OCI-LY7 (cell line): Measurements from ENCODE around the gene GJB4. TPM values are rescaled to one million over a fixed set of nuclear protein-coding genes. Genes with fewer than 3 reads are reported as not detected.

Experiments
- BruUV-seq: library from RNA; stranded (reverse); fragments of 400-500 nt; replicated peaks from 2 replicates; lab custom pipeline; 2021; lab: Mats Ljungman, UMichigan
- CTCF ChIA-PET: fragments of 300-600 bp; sonication (Branson Sonifier 250); formaldehyde crosslinking; loops from one replicate; lab custom pipeline; 2022; ENCODE audit warnings: antibody characterized with exemption; ENCODE audit not compliant: unreplicated experiment; lab: Charles Lee
- POLR2A ChIA-PET: fragments of 300-600 bp; sonication (Branson Sonifier 250); formaldehyde crosslinking; loops from one replicate; lab custom pipeline; 2022; ENCODE audit warnings: antibody characterized with exemption; lab: Charles Lee
- DNase-seq: peaks from one replicate; pipeline ENCODE4 v3.0.0-alpha.2; 2015; ENCODE audit warnings: low spot score
- H2AFZ ChIP-seq: fragments of 200-600 bp; sonication (generic), shearing (Covaris generic); 2 replicates; pipeline ENCODE4 v1.6.1; 2014; ENCODE audit warnings: mild to moderate bottlenecking, antibody characterized with exemption, low read length, moderate library complexity
- H3K27ac ChIP-seq: fragments of 200-600 bp; sonication (generic); 2 replicates; pipeline ENCODE4 v1.5.1; 2014; ENCODE audit warnings: mixed run types, low read depth, mild to moderate bottlenecking, moderate library complexity, low read length, inconsistent platforms; ENCODE audit not compliant: poor library complexity, severe bottlenecking
- H3K36me3 ChIP-seq: fragments of 200-600 bp; sonication (generic); 2 replicates; pipeline ENCODE4 v1.6.1; 2014; ENCODE audit warnings: mild to moderate bottlenecking, antibody characterized with exemption, low read length, moderate library complexity, mixed read lengths; ENCODE audit not compliant: insufficient read depth
- H3K4me1 ChIP-seq: fragments of 200-600 bp; sonication (generic); 2 replicates; pipeline ENCODE4 v1.5.1; 2014; ENCODE audit warnings: mild to moderate bottlenecking, low read length; ENCODE audit not compliant: insufficient read depth, poor library complexity, severe bottlenecking
- H3K4me2 ChIP-seq: fragments of 200-600 bp; sonication (generic); 2 replicates; pipeline ENCODE4 v1.6.1; 2014; ENCODE audit warnings: mild to moderate bottlenecking, low read length
- H3K4me3 ChIP-seq: fragments of 200-600 bp; sonication (generic); 2 replicates; pipeline ENCODE4 v1.5.1; 2014; ENCODE audit warnings: mild to moderate bottlenecking, low read depth, low read length; ENCODE audit not compliant: poor library complexity, severe bottlenecking
- H3K79me2 ChIP-seq: fragments of 200-600 bp; sonication (generic); 2 replicates; pipeline ENCODE4 v1.6.1; 2016; ENCODE audit warnings: low read depth, mild to moderate bottlenecking, low read length, moderate library complexity, mixed read lengths; ENCODE audit not compliant: insufficient read depth
- H3K9me2 ChIP-seq: fragments of 200-600 bp; sonication (generic); 2 replicates; pipeline ENCODE4 v1.6.1; 2016; ENCODE audit warnings: mild to moderate bottlenecking, low read length, mixed read lengths; ENCODE audit not compliant: insufficient read depth
- H3K9me3 ChIP-seq: fragments of 200-600 bp; sonication (generic); 2 replicates; pipeline ENCODE4 v1.6.1; 2014; ENCODE audit warnings: mild to moderate bottlenecking, mixed run types, low read length, mixed read lengths
- H4K20me1 ChIP-seq: fragments of 200-600 bp; sonication (generic); 2 replicates; pipeline ENCODE4 v1.6.1; 2014; ENCODE audit warnings: mild to moderate bottlenecking, antibody characterized with exemption, low read length, moderate library complexity, mixed read lengths; ENCODE audit not compliant: insufficient read depth
- CTCF ChIP-seq: fragments of 200-600 bp; sonication (generic); conservative IDR thresholded peaks from 2 replicates; pipeline ENCODE4 v1.5.1; 2014; ENCODE audit warnings: mild to moderate bottlenecking, antibody characterized with exemption, low read length, moderate library complexity, mixed read lengths
- EZH2phosphoT487 ChIP-seq: fragments of 200-600 bp; sonication (generic); IDR thresholded peaks from 2 replicates; pipeline ENCODE4 v1.6.1; 2018; ENCODE audit warnings: low read depth, borderline replicate concordance, mild to moderate bottlenecking, mixed run types, antibody characterized with exemption, low read length, moderate library complexity, mixed read lengths
- intact Hi-C: fragments of 100-400 bp; cut with micrococcal nuclease; formaldehyde crosslinking; loops from one replicate; pipeline ENCODE4 v1.10.0; 2022; ENCODE audit not compliant: unreplicated experiment
- total RNA-seq, 2 experiments: library from RNA; depleted of rRNA in 1 of 2; stranded (reverse); fragments of >200 nt in 1 of 2; shearing (Covaris generic) in 1 of 2; gene quantifications; 2 replicates each; pipeline ENCODE4 v1.2.3, GENCODE V29; 2014 to 2022

The GJB4 gene
- total RNA-seq, 2 experiments from 2014 or later, result not detected

- no peak overlapping the region for H3K4me2 ChIP-seq
- TF ChIP-seq EZH2phosphoT487 (no peak), CTCF (no peak)
- no peaks in the 10 kb centered on the region for H4K20me1 ChIP-seq
- no peaks in the 10 kb centered on the region for H3K4me1 ChIP-seq
- CTCF ChIA-PET, result no interaction called here
- no peak overlapping the region for H3K4me3 ChIP-seq
- H3K9me3 ChIP-seq, result no peaks in the 10 kb centered on the region
- no peaks in the 10 kb centered on the region for H3K79me2 ChIP-seq
- POLR2A ChIA-PET, result no interaction called here
- H3K36me3 ChIP-seq, result no peaks in the 10 kb centered on the region
- DNase-seq, result no peak
- intact Hi-C loops, result loop anchor here (10.0 kb wide), 1 partner anchor 635 kb away; no protein-coding TSS in a partner anchor
- no peaks in the 10 kb centered on the region for H3K9me2 ChIP-seq
- no peak overlapping the region for H2AFZ ChIP-seq
- no TSS peak for BruUV-seq
- no peak overlapping the region for H3K27ac ChIP-seq
These were observed 9.5 kb upstream of the GJB4 start for GRCh38 chr1:34749992-34750391.

- H3K4me1 ChIP-seq, result no peaks in the 10 kb centered on the region
- ChIA-PET CTCF (no interaction called here), POLR2A (no interaction called here)
- H3K27ac ChIP-seq, result no peak overlapping the region
- no peak overlapping the region for H2AFZ ChIP-seq
- no peaks in the 10 kb centered on the region for H3K9me3 ChIP-seq
- TF ChIP-seq EZH2phosphoT487, result no peak
- TF ChIP-seq CTCF, result no peak
- H3K4me3 ChIP-seq, result no peak overlapping the region
- H3K9me2 ChIP-seq, result no peaks in the 10 kb centered on the region
- H3K36me3 ChIP-seq, result no peaks in the 10 kb centered on the region
- no TSS peak for BruUV-seq
- DNase-seq, result no peak
- H3K79me2 ChIP-seq, result no peaks in the 10 kb centered on the region
- intact Hi-C loops, result no loop called here
- no peaks in the 10 kb centered on the region for H4K20me1 ChIP-seq
- no peak overlapping the region for H3K4me2 ChIP-seq
These were observed 8.9 kb upstream of the GJB4 start for GRCh38 chr1:34750610-34751009.

GRCh38 chr1:34753163-34753562 lies 6.4 kb upstream of the GJB4 start:
- H3K4me1 ChIP-seq, result no peaks in the 10 kb centered on the region
- no peak for DNase-seq
- H3K4me3 ChIP-seq, result no peak overlapping the region
- H3K36me3 ChIP-seq, result no peaks in the 10 kb centered on the region
- ChIA-PET POLR2A (interaction anchor here (0.7 kb wide), 1 partner anchor 202 kb away, joined by 3 read pairs; no protein-coding TSS in a partner anchor), CTCF (no interaction called here)
- BruUV-seq, result no TSS peak
- no peak for TF ChIP-seq EZH2phosphoT487
- 0 out of 2 replicates have a peak, but pooled peaks have one; percentile 16 for TF ChIP-seq CTCF
- intact Hi-C loops, result no loop called here
- H3K79me2 ChIP-seq, result no peaks in the 10 kb centered on the region
- H4K20me1 ChIP-seq, result no peaks in the 10 kb centered on the region
- H3K9me2 ChIP-seq, result no peaks in the 10 kb centered on the region
- no peak overlapping the region for H3K27ac ChIP-seq
- no peaks in the 10 kb centered on the region for H3K9me3 ChIP-seq
- no peak overlapping the region for H3K4me2 ChIP-seq
- no peak overlapping the region for H2AFZ ChIP-seq
